GM21390 (cell line): Measurements from ENCODE around the gene SFTPA2.
"Not testable (repeated sequence)": the region's sequence is repeated elsewhere in the genome, so short reads cannot be mapped to it uniquely, and the experiment has no call there.

Experiments
- ATAC-seq: cut with Tn5 transposase; IDR thresholded peaks from one replicate; pipeline ENCODE4 v1.9.1; 2021; ENCODE audit not compliant: unreplicated experiment

Gene SFTPA2

GRCh38 chr10:79516532-79517205, 43.5 kb downstream of the SFTPA2 start:
- ATAC-seq: not testable (repeated sequence)

DNA sequence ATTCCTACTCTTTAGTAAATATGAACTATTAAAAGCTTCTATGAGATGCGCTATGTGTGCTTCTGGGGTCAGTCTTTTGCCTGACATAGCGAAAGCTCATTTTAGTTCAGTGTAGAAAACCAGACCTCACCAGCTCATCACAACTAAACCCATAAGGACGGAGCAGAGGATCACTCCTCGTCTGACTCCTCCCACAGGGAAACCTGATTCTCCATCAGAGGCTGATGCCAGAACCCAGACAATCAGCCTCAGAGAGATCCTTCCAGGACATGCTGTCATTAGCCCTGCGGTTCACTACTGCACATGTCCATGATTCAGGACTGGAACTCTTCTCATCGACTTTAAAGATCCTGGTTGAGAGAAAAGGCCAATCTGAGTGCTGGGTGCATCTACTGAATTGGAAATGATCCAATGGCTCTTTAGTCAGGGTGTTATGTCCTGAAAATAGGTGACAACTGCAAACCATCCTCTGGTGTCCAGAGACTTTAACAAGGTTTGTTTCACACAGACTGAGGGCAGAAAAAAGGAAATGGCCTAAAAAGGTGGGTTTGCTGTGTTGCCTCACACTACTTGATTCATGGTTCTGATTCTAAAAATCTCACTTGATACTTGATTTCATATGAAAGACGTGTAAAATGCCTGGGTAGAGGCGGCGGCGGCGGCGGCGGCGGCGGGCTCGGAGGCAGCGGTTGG, 48.2 kb downstream of the SFTPA2 start, which contains the start of gene EIF5AL1:
TSS of gene EIF5AL1 (plus strand) at position 643 of the 693 bp plus-strand sequence. CDS start 117 bp downstream, outside the sequence.
- not testable (repeated sequence) for ATAC-seq

DNA sequence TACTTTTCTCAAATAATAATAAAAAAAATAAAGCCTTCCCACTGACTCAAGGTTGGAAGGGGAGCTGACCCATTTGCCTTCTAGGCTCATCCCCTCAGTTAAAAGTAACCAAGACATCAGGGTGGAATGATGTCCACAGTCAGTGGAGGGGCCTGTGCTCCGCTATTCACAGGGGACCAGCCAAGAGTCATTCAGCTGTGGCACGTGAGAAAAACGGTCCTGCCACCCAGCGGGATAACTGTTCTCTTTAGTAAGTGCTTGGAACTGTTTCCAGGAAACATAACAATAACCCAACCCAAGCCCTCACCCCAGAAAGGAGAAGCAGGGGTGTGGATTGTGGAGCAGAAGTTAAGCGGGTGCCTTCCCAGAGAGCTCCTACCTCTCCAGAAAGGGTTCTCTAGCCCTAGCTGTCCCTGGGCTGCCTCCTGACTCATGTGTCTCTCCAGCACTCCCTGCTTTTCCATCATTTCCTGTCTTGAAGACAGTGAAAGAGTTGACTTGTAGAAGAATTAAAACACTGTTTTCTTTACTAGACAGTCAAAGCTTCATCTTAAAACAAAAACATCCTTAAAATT, 50.2 kb downstream of the SFTPA2 start:
- not testable (repeated sequence) for ATAC-seq

GRCh38 chr10:79509306-79509933, 50.8 kb downstream of the SFTPA2 start:
- ATAC-seq: peak; percentile 57

DNA sequence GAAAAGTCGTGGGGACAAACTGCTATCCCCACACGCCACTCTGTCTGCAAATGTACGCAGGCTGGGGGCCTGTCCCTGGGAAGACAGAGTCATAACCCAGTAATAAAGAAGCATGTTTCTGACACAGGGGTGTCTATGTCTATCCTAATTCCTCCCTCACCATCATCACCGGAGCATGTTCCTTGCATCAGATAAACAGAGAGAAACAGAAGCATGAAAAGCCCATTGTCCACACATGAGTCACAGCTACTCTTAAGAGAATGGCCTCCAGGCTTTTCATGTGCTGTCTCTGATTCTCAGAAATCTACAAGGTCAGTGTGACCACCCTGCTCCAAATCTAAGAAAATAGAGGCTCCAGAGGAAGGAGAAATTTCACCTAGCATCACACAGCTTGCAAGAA, 52.0 kb downstream of the SFTPA2 start:
- ATAC-seq: not testable (repeated sequence)

DNA sequence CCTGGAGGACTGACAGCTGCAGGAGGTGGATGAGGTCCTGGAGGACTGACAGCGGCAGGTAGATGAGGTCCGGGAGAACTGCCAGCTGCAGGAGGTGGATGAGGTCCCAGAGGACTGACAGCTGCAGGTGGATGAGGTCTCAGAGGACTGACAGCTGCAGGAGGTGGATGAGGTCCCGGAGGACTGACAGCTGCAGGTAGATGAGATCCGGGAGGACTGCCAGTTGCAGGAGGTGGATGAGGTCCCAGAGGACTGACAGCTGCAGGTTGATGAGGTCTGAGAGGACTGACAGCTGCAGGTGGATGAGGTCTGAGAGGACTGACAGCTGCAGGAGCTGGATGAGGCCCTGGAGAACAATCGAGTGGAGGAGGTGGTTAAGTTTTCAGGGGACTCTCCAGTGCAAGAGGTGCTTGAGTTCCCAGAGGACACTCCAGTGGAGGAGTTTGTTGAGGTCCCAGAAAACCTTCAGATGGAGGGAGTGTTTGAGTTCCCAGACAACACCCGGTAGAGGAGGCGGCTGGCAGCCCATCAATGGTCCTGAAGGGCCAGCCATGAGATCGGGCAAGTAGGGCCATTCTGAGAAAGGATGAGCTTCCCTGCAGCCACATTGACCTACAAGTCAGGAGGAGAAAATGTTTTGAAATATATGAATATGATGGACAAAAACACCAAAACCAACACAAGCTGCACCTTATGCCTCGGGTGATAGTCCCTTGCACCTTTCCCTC, 52.6 kb downstream of the SFTPA2 start:
- no peak for ATAC-seq
